ENCODE data around the gene HEXB.
A peak's percentile ranks its signal among the peaks of the same experiment; 100 is the strongest.
"Not testable (repeated sequence)": the region's sequence is repeated elsewhere in the genome, so short reads cannot be mapped to it uniquely, and the experiment has no call there.

Gene HEXB

DNA sequence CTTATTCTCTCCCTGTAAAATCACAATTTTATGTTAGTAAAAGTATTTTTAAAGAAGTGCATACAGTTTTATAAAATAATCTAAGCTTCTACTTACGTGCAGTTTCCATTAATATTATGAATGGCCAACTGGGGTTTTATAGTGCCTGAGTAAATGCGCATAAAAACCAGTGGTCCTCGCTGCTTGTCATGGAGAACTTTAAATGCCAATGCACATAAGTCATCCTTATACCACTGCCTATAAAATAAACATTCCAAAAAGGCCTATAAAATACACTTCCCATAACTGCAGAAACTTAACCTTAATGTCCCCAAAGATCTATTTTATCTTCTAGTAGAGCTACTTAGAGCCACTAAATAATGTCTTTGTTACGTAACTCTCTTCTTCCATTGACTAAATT lies 53.4 kb downstream of the HEXB start:
- DNase-seq (ENCODE audit: low read depth) = no peak

DNA sequence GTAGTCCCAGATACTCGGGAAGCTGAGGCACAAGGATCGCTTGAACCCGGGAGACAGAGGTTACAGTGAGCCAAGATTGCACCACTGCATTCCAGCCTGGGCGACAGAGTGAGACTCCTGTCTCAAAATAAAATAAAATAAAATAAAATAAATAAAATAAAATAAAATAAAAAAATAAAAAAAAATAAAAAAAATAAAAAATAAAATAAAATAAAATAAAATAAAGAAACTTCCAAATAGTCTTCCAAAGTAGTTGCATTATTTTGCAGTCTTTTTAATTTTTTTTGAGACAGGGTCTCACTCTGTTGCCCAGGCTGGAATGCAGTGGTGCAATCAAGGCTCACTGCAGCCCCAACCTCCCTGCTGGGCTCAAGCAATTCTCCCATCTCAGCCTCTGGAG lies 63.7 kb downstream of the HEXB start:
- DNase-seq (ENCODE audit: low read depth) = not testable (repeated sequence)

DNA sequence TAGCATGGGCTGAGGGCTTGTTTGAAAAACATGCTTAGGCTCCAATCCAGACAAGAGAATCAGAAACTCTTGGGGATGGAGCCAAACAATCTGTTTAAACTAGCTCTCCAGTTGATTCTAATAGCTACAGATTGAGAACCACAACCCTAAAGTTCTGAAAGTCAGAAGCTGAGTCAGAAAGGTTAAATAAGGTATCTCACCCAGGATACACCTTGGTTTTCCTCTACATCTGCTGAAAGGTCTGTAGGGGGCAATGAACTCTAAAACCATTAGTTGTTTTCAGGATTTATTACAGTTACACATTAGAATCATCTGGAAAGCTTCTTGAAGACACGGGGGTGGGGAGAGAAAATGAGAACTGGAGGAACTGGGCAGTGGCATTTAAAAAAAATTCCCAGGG lies 76.2 kb downstream of the HEXB start:
- no peak for DNase-seq (ENCODE audit: low read depth)

DNA sequence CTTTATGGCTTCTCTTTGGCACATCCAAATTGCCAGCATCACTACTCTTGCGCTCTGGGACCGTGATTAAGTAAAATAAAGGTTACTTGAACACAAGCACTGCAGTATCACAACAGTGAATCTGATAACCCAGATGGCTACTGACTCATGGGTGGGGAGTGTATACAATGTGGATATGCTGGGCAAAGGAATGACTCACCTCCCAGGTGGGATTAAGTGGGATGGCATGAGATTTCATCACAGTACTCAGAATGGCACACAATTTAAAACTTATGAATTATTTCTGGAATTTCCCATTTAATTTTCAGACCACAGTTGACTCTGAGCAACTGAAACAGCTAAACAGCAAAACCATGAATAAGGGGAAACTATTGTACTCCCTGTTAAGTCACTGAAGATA lies 77.6 kb downstream of the HEXB start:
- no peak for DNase-seq (ENCODE audit: low read depth)

DNA sequence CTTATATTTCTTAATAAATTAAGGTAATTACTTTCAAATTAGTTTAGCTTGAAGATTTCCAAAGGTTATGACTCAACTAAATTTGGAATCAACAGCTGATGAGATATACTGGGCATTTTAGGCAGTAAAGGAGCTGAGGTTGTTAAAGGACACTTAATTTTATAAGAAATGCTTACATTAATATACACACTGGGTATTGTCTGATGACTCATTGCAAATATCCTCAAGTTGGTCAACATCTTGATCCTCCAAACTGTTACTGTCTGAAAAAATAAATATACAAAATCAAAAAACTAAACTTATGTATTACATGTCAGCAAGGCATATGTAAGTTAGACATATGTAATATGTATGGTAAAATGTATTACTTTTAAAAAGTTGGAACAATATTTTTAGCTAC lies 78.5 kb downstream of the HEXB start:
- DNase-seq (ENCODE audit: low read depth) = no peak

DNA sequence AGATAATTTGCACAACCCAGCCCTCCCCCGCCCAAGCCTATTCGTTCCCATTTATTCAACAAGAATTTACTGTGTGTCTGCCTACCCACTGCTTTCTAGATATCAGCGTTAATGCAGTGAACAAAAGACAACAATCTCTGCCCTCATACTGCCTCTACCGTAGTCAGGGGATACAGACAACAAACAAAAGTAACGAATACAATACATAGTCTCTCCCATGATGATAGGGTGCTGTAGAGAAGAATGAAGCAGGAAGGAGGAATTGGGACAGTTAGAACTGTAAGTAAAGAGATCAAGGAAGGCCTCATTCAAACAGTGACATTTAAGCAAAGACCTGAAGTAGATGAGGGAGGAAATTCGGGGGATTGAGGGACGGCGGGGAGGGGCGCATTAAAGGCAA lies 80.2 kb downstream of the HEXB start:
- no peak for DNase-seq (ENCODE audit: low read depth)

DNA sequence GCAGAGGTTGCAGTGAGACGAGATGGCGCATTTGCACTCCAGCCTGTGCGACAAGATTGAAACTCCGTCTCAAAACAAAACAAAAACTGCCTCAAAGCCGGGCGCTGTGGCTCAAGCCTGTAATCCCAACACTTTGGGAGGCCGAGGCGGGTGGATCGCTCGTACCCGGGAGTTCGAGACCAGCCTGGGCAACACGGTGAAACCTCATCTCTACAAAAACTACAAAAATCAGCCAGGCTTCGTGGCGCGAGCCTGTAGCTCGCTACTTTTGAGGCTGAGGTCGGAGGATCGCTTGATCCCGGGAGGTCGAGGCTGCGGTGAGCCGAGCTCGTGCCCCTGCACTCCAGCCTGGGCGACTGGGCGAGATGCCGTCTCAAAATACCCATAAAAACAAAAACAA lies 80.9 kb downstream of the HEXB start:
- DNase-seq (ENCODE audit: low read depth) = no peak

DNA sequence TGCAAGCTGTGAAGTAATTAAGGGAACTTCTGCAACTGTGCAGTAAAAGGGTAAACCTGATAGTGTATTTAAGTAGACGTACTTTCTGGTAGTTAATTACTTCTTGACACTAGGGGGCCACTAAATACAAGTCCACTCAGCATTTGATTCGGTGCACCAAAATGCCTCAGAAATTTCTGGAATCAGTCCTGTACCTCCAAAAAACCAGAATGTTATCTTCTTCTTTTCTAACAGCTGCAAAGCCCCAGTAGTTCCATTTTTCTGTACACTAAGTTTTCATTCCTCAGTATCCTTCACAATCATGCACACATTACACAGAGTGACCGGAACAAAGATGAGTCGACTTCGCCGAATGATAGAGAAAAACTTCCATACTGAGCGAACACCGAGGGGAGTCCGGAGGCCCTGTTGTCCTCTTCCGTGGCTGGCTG lies 81.4 kb downstream of the HEXB start:
- DNase-seq (ENCODE audit: low read depth) = no peak

DNA sequence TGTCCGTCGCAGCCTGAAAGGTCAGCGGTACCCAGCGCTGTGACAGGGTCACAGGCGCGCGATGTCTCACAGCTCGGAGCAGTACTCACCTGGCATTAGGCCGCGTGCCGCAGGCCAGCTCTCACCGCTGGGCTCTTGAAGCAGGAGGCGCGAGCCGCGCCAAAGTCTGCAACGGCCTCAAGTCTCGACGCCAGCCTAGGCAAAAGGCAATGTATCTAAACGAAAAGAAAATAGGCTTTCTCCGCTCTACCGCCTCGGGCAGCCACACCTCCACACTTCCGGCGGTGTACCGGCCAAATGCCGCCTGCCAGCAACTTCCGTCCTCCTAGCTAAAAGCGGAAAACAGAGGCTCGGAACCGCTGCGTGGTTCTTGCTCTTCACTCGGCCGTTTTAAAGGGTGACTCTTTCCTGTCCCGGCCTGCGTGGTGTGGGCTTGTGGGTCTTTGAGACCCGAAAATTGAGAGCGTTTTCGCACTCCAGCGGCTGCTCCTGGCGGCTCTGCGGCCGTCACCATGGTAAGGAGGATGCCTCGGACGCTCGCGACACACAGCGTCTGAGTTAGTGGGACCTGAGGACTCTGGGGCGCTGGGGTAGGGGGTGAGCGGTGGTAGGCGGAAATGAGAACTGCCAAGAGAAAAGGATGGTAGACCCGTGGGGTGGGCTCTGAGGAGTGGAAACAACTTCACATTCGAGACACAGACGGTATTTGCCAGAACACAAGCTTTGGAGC lies 82.0 kb downstream of the HEXB start, which contains the start of the genes GFM2 and NSA2:
GFM2 (minus strand) TSS at position 269 of the 730 bp plus-strand sequence. CDS start 3,375 bp downstream, outside the sequence.
NSA2 (plus strand) TSS at position 401 of the 730 bp plus-strand sequence; CDS start at position 513, 112 bp downstream.
- DNase-seq (ENCODE audit: low read depth) = peak; percentile 85

DNA sequence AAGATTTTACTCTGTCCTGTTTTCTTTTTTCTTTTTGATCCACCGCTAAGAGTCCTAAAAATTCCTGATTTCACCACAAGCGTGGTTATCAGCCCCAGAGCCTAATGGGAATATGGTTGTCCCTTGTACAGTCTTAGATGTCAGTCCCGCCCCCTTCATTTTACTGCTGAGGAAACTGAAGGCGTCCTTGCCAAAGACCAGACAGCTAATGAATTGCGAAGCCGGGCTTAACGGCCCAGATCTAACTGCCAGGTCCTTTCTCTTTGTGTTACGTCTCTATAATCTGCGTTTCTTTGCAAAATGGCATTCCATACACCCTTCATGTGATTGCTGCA lies 82.5 kb downstream of the HEXB start:
- no peak for DNase-seq (ENCODE audit: low read depth)
